Activated CD4-positive, CD25-positive, alpha-beta regulatory T cell treated with anti-CD3 and anti-CD28 coated beads, Interleukin-2, amount 50 U/mL, for 16 hours (primary cell): ENCODE measurements around the gene TAS1R3.

Experiments
- DNase-seq: peaks from one replicate; pipeline ENCODE4 v3.0.0-alpha.2; 2020; ENCODE audit warnings: low read depth, low spot score

Gene TAS1R3

DNA sequence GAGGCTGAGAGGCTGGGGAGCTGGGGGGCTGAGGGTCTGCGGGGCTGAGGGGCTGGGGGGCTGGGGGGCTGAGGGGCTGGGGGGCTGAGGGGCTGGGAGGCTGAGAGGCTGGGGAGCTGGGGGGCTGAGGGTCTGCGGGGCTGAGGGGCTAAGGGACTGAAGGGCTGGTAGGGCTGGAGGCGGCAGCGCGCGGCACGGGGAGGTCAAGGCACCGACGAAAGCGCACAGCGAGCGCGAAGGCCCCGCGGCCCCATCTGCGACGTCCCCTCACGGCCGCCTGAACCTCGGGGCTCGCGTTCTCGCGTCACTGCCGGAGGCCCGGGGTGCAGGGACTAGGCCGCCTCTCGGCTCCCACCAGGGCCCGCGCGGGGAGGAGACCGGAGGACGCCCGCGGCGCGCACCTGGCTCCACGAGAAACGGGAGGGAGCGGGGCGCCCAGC lies 7.0 kb upstream of the TAS1R3 start:
- DNase-seq: no peak

- peak; percentile 95 for DNase-seq
Measured at GRCh38 chr1:1324524-1325287, 6.4 kb upstream of the TAS1R3 start, which contains the start of the genes CPTP and INTS11. Gene CPTP, plus strand, starts transcription at chr1:1324802. Its CDS starts 2,109 bp downstream, at chr1:1326911. Gene INTS11, minus strand, starts transcription at chr1:1324660. Its CDS starts 52 bp downstream, at chr1:1324608.

DNA sequence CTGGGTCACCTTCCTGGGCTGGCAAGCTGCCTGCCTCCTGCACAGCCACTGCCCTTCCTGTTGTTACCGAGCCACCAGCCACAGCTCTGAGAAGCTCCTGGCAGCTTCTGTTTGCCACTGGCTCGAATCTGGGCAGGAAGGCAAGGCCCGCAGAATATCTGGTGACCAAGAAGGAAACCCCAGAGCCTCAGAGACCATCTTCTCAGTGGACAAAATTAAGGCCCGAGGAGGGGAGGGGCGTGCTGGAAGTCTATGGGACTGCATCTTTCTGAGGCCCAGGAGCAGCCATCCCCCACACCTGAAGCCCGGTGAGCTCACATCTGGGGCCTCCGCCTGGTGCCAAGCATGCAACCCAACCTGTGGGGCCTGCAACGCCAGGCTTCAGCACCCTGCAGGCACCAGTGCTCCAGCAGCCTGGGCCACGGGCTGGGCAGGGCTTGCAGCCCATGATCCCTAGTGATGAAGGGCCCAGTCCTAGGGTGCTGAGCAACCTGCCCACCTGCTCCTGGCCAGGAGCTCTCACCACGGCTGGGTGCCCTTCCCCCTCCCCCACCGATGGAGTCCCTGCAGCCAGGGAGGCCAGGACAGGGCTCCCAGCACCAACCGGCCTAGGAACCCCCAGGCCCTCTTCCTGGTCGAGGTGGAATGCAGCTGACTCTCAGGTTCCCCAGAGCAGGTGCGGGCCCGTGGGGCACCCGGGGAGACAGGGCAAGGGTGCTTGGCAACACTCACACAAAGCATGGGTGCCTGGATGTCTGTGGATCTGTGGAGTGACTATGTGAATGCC lies 5.6 kb upstream of the TAS1R3 start:
- no peak for DNase-seq

- DNase-seq: no peak
Measured at GRCh38 chr1:1326075-1326605, 4.9 kb upstream of the TAS1R3 start.

DNA sequence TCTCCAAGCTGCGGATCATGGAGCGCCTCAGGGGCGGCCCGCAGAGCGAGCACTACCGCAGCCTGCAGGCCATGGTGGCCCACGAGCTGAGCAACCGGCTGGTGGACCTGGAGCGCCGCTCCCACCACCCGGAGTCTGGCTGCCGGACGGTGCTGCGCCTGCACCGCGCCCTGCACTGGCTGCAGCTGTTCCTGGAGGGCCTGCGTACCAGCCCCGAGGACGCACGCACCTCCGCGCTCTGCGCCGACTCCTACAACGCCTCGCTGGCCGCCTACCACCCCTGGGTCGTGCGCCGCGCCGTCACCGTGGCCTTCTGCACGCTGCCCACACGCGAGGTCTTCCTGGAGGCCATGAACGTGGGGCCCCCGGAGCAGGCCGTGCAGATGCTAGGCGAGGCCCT lies 3.8 kb upstream of the TAS1R3 start:
- DNase-seq: no peak

DNA sequence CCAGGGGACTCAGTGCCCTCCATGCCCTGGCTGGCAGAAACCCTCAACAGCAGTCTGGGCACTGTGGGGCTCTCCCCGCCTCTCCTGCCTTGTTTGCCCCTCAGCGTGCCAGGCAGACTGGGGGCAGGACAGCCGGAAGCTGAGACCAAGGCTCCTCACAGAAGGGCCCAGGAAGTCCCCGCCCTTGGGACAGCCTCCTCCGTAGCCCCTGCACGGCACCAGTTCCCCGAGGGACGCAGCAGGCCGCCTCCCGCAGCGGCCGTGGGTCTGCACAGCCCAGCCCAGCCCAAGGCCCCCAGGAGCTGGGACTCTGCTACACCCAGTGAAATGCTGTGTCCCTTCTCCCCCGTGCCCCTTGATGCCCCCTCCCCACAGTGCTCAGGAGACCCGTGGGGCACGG lies 2.8 kb upstream of the TAS1R3 start:
- no peak for DNase-seq

DNA sequence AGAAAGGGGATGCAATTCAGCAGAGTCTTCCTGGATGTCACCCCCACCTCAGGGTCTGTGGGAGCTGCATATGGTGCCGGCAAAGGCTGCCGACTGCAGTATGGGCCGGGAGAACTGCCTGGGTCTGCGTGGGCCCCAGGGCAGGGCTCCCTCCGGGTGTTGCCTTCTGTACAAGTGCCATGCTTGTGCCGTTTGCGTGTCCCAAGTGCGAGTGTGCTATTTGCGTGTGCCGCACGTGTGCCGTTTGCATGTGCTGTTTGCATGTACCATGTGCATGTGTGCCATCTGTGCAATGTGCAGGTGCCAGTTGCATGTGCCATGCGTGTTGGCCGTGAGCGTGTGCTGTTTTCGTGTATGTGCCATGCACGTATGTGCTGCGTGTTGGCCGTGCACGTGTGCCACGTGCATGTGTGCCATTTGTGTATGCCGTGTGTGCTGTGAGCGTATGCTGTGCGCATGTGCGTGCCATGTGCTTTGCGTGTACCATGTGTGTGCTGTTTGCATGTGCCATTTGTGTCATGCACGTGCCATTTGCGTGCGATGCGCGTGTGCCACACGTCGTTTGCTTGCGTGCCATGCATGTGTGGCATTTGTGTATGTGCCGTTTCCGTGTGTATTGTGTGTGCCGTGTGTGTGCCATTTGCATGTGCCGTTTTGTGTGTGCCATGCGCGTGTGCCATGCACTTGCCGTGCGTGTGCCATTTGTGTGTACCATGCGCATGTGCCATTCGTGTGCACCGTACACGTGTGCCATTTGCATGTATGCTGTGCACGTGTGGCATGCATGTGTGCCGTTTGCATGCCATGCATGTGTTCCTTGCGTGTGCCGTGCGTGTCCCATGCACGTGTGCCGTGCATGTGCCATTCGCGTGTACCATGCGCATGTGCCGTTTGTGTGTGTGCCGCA lies 1.5 kb upstream of the TAS1R3 start:
- no peak for DNase-seq

GRCh38 chr1:1330366-1331067 lies 563 bp upstream of the TAS1R3 start:
- no peak for DNase-seq

- no peak for DNase-seq
Measured at GRCh38 chr1:1332031-1332755, 1.1 kb downstream of the TAS1R3 start.

GRCh38 chr1:1332774-1333480 lies 1.8 kb downstream of the TAS1R3 start:
- no peak for DNase-seq

GRCh38 chr1:1333551-1334241 lies 2.6 kb downstream of the TAS1R3 start:
- no peak for DNase-seq

GRCh38 chr1:1334835-1335234 lies 3.8 kb downstream of the TAS1R3 start:
- DNase-seq: no peak

DNA sequence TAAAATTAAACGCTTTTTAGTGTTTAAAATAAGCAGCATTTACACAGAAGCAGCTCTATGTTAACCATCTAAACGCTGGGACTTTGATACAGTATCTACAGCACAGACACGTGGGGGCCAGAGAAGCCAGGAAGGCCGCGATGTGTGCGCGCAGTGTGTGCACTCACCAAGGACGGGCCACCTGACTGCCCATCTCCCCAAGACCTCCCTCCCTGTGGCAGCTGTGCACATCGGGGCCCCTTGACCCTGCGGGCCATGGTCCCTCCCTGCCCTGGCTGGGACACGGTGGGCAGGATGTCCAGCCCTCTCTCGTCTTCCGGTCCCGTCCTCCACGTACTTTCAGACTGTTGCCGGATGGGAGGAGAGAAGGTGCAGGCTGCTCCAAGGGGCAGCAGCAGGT lies 4.2 kb downstream of the TAS1R3 start:
- no peak for DNase-seq

DNA sequence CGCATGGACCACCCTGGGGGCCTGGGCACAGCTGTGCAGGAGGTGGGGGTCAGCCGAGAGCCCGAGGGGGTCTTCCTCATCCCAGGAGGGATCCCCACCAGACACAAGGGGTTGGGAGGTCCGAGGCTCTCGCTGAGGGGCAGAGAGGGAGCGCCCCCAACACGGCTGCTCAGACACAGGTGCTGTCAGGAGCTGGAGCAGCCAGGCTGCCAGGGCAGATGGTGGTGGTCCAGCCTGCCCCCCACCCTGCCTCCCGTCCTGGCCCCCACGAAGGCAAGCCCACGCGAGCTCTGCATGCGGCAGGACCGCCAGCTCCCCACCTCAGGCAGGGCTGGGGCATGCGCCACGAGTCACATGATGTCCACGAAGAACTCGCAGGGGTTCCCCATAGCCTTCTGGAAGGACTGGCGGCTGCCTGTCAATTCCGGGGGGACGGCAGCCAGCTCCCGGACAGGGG lies 4.7 kb downstream of the TAS1R3 start:
- DNase-seq: no peak

GRCh38 chr1:1336446-1336845 lies 5.4 kb downstream of the TAS1R3 start:
- no peak for DNase-seq

GRCh38 chr1:1336931-1337792 lies 6.1 kb downstream of the TAS1R3 start:
- DNase-seq: no peak

DNA sequence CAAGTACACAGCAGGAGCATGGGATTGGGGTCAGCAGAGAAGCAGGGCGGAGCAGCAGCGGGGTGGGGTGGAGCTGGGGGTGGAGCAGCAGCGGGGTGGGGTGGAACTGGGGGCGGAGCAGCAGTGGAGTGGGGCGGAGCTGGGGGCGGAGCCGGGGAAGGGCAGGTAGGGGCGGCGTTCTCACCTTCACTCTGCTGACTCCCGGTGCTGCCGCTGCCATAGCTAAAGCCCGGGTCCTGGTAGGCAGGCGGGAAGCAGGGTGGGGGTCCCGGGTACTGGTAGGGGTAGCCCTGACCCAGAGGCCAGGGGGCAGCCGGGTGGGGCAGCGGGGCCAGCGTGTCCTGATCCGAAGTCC lies 6.7 kb downstream of the TAS1R3 start:
- no peak for DNase-seq

DNA sequence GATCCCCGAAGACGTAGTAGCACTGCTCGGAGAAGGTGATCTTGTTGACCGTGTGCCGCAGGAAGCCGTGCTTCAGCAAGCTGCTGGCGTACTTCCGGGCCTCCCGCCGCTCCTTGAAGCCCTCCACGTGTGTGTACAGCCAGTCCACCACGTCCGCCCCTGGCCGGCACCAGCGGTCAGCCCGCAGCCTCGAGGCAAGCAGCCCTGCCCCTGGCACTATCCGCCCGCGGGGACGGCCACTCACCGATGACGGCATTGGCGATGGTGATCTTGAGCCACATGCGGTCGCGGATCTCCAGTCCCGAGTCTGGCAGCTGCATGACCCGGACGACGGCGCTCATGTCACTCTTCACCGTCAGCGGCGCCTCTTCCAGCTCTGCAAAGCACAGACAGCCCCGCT lies 7.2 kb downstream of the TAS1R3 start:
- no peak for DNase-seq
